CD14-positive monocyte (primary cell): Measurements from ENCODE around the gene MAML3. TPM values are rescaled to one million over a fixed set of nuclear protein-coding genes. Genes with fewer than 3 reads are reported as not detected.
A peak's percentile ranks its signal among the peaks of the same experiment; 100 is the strongest.

Experiments used
- DNase-seq, 3 donors: peaks; one replicate each; pipeline ENCODE4 v3.0.0-alpha.2; 2011 to 2022
- H2AFZ ChIP-seq: 2 replicates; pipeline ENCODE4 v1.6.0; 2012; ENCODE audit warnings: mild to moderate bottlenecking, low read depth, low read length, inconsistent platforms; ENCODE audit not compliant: insufficient read depth, poor library complexity, severe bottlenecking
- H3K27ac ChIP-seq, 2 donors: 1 replicate in 1 of 2; 2 replicates in 1 of 2; pipeline ENCODE4 v1.5.1; 2012 to 2013; ENCODE audit warnings: low read length in 2 of 2, control low read depth in 1 of 2, inconsistent platforms in 1 of 2, low read depth in 1 of 2, mild to moderate bottlenecking in 1 of 2
- H3K27me3 ChIP-seq, 2 donors: one replicate each; pipeline versions ENCODE4 v1.6.0 to v1.6.1; 2011 to 2013; ENCODE audit warnings: low read length in 2 of 2; ENCODE audit not compliant: control insufficient read depth in 2 of 2, insufficient read depth in 2 of 2
- H3K36me3 ChIP-seq, 2 donors: replicated peaks in 1 of 2; 1 replicate in 1 of 2; 2 replicates in 1 of 2; pipeline versions ENCODE4 v1.5.1 to v1.6.1; 2012 to 2013; ENCODE audit warnings: low read length in 2 of 2, control low read depth in 1 of 2, inconsistent platforms in 1 of 2, mild to moderate bottlenecking in 1 of 2; ENCODE audit not compliant: insufficient read depth in 2 of 2, control insufficient read depth in 1 of 2
- H3K4me1 ChIP-seq, 2 donors: 1 replicate in 1 of 2; 2 replicates in 1 of 2; pipeline versions ENCODE4 v1.5.1 to v1.6.1; 2012 to 2013; ENCODE audit warnings: low read length in 2 of 2, control low read depth in 1 of 2, inconsistent platforms in 1 of 2, mild to moderate bottlenecking in 1 of 2, moderate library complexity in 1 of 2; ENCODE audit not compliant: insufficient read depth in 2 of 2, control insufficient read depth in 1 of 2
- H3K4me2 ChIP-seq: replicated peaks from 2 replicates; pipeline ENCODE3; 2012; ENCODE audit warnings: low read length, moderate library complexity, mild to moderate bottlenecking; ENCODE audit not compliant: poor library complexity, severe bottlenecking; ENCODE audit errors: extremely low read depth
- H3K4me3 ChIP-seq, 3 experiments: fragments of 200-600 bp in 1 of 3; sonication (generic) in 1 of 3; replicated peaks in 1 of 3; 1 replicate in 2 of 3; 2 replicates in 1 of 3; pipeline ENCODE4 v1.5.1; 2011 to 2013; ENCODE audit warnings: low read length in 3 of 3, mild to moderate bottlenecking in 3 of 3, control low read depth in 2 of 3, low read depth in 2 of 3, inconsistent platforms in 1 of 3, moderate library complexity in 1 of 3
- H3K79me2 ChIP-seq: 2 replicates; pipeline ENCODE4 v1.6.0; 2012; ENCODE audit warnings: mild to moderate bottlenecking, control low read depth, inconsistent platforms, low read length, moderate library complexity; ENCODE audit not compliant: insufficient read depth
- H3K9ac ChIP-seq: 2 replicates; pipeline ENCODE4 v1.6.0; 2017; ENCODE audit warnings: low read length, mild to moderate bottlenecking; ENCODE audit not compliant: insufficient read depth, poor library complexity, severe bottlenecking
- H3K9me3 ChIP-seq, 2 donors: replicated peaks in 1 of 2; 1 replicate in 1 of 2; 2 replicates in 1 of 2; pipeline versions ENCODE4 v1.5.1 to v1.6.1; 2012 to 2013; ENCODE audit warnings: low read length in 2 of 2, control low read depth in 1 of 2; ENCODE audit not compliant: control insufficient read depth in 1 of 2, insufficient read depth in 1 of 2
- H4K20me1 ChIP-seq: 2 replicates; pipeline ENCODE4 v1.6.0; 2012; ENCODE audit warnings: mild to moderate bottlenecking, low read length, control low read depth, moderate library complexity; ENCODE audit not compliant: insufficient read depth
- H3K27ac Mint-ChIP-seq, 7 donors: one replicate each; pipeline ENCODE4 v1.8.0; 2020; ENCODE audit warnings: mild to moderate bottlenecking in 7 of 7, mixed read lengths in 7 of 7, moderate library complexity in 6 of 7, inconsistent platforms in 2 of 7
- H3K27me3 Mint-ChIP-seq, 3 donors: one replicate each; pipeline ENCODE4 v1.8.0; 2021 to 2022; ENCODE audit warnings: low read depth in 3 of 3, mild to moderate bottlenecking in 3 of 3, mixed read lengths in 3 of 3, moderate library complexity in 3 of 3, inconsistent platforms in 1 of 3
- H3K36me3 Mint-ChIP-seq, 2 donors: one replicate each; pipeline ENCODE4 v1.8.0; 2020; ENCODE audit warnings: mixed read lengths in 2 of 2, inconsistent platforms in 1 of 2, mild to moderate bottlenecking in 1 of 2
- H3K4me1 Mint-ChIP-seq: one replicate; pipeline ENCODE4 v1.8.0; 2020; ENCODE audit warnings: mild to moderate bottlenecking, mixed read lengths
- H3K4me3 Mint-ChIP-seq, 2 donors: one replicate each; pipeline ENCODE4 v1.8.0; 2020; ENCODE audit warnings: mild to moderate bottlenecking in 2 of 2, mixed read lengths in 2 of 2, moderate library complexity in 1 of 2
- H3K9me3 Mint-ChIP-seq, 7 donors: one replicate each; pipeline ENCODE4 v1.8.0; 2020 to 2022; ENCODE audit warnings: mixed read lengths in 7 of 7, mild to moderate bottlenecking in 6 of 7, moderate library complexity in 6 of 7, inconsistent platforms in 2 of 7
- CTCF ChIP-seq: fragments of 200-600 bp; IDR thresholded peaks from one replicate; pipeline ENCODE4 v1.8.0; 2022; ENCODE audit warnings: antibody characterized with exemption, mild to moderate bottlenecking
- WGBS: methylation state at CpG from one replicate; pipeline ENCODE4 v1.1.5; 2013; ENCODE audit warnings: missing lambda C conversion rate; ENCODE audit not compliant: insufficient coverage; 5-methylcytosine and 5-hydroxymethylcytosine counted together
- intact Hi-C, 2 donors: fragments of 100-400 bp; cut with micrococcal nuclease; formaldehyde crosslinking; loops; one replicate each; pipeline versions ENCODE4 v1.15.0 to v1.15.1; 2023
- polyA plus RNA-seq, 3 donors: library from polyadenylated mRNA; depleted of rRNA in 1 of 3; unstranded in 2 of 3; stranded (reverse) in 1 of 3; fragments of 300-500 nt in 2 of 3; fragments of >200 nt in 1 of 3; fragmentation: Illumina TruSeq in 2 of 3; gene quantifications; 1 replicate in 2 of 3; 2 replicates in 1 of 3; pipeline ENCODE4 v1.2.3, GENCODE V29; 2012 to 2021

The MAML3 gene
- polyA plus RNA-seq, 3 donors = 1.5 to 6.5 (median 2.3) TPM

- H3K9me3 Mint-ChIP-seq = peaks cover 0 to 2% (median 0%) of the 10 kb centered on the region in 7 donors
- Histone ChIP-seq H3K4me1 (peaks cover 96% of the 10 kb centered on the region in 2 donors), H2AFZ (peak overlapping the region; percentile 4), H3K9ac (peak overlapping the region; percentile 74), H3K9me3 (no peaks in the 10 kb centered on the region), H3K27ac (peak overlapping the region; percentile 96 to 97), H3K27me3 (no peaks in the 10 kb centered on the region), H3K36me3 (no peaks in the 10 kb centered on the region), H3K4me3 (peak overlapping the region; percentile 29 to 68 (median 30)), H3K4me2 (peak overlapping the region; percentile 75), H4K20me1 (no peaks in the 10 kb centered on the region), H3K79me2 (peaks cover 73% of the 10 kb centered on the region)
- peak overlapping the region; percentile 75 to 85 for H3K4me3 Mint-ChIP-seq
- no peaks in the 10 kb centered on the region for H3K27me3 Mint-ChIP-seq
- DNase-seq = peak; percentile 95 to 96 (median 96)
- H3K36me3 Mint-ChIP-seq = peaks cover 0 to 10% of the 10 kb centered on the region in 2 donors
- WGBS = 19% methylated on average over 14 of the region's 17 CpGs
- peak overlapping the region; percentile 92 to 99 (median 98) for H3K27ac Mint-ChIP-seq
- no peak for TF ChIP-seq CTCF
- H3K4me1 Mint-ChIP-seq = peaks cover 92% of the 10 kb centered on the region
- intact Hi-C loops = loop anchor here (5.0 to 10.0 kb wide), 5 partner anchors 37 to 1080 kb away; partner anchors contain the start of genes MAML3 (in 1 of the 2) and NOCT (in 1 of the 2)
Observed at GRCh38 chr4:140094438-140095420, 59.3 kb downstream of the MAML3 start.

- H3K4me1 ChIP-seq = peaks cover 82 to 87% of the 10 kb centered on the region in 2 donors
- H3K27me3 ChIP-seq = no peaks in the 10 kb centered on the region
- H3K36me3 Mint-ChIP-seq = peaks cover 0 to 10% of the 10 kb centered on the region in 2 donors
- peak overlapping the region; percentile 58 for H2AFZ ChIP-seq
- H3K36me3 ChIP-seq = no peaks in the 10 kb centered on the region
- intact Hi-C loops = loop anchor here (5.0 to 10.0 kb wide), 5 partner anchors 35 to 1077 kb away; partner anchors contain the start of genes MAML3 (in 1 of the 2) and NOCT (in 1 of the 2)
- no peaks in the 10 kb centered on the region for H3K27me3 Mint-ChIP-seq
- peak overlapping the region; percentile 27 to 69 (median 37) for H3K4me3 ChIP-seq
- TF ChIP-seq CTCF = no peak
- H3K4me3 Mint-ChIP-seq = peak overlapping the region; percentile 80 to 84
- H3K4me1 Mint-ChIP-seq = peaks cover 81% of the 10 kb centered on the region
- peak overlapping the region; percentile 79 to 97 for H3K27ac ChIP-seq
- no peaks in the 10 kb centered on the region for H3K9me3 ChIP-seq
- peak overlapping the region; percentile 92 to 99 (median 98) for H3K27ac Mint-ChIP-seq
- peak; percentile 28 to 42 (median 36) for DNase-seq
- 21% methylated on average over 15 of the region's 23 CpGs for WGBS
- peaks cover 63% of the 10 kb centered on the region for H3K79me2 ChIP-seq
- peaks cover 4% of the 10 kb centered on the region for H4K20me1 ChIP-seq
- peak overlapping the region; percentile 79 for H3K4me2 ChIP-seq
- peaks cover 0 to 2% (median 0%) of the 10 kb centered on the region in 7 donors for H3K9me3 Mint-ChIP-seq
- H3K9ac ChIP-seq = peak overlapping the region; percentile 65
Observed at GRCh38 chr4:140092094-140092851, 61.7 kb downstream of the MAML3 start.
